ENCODE results near the gene SNX13.

SNX13 gene

DNA sequence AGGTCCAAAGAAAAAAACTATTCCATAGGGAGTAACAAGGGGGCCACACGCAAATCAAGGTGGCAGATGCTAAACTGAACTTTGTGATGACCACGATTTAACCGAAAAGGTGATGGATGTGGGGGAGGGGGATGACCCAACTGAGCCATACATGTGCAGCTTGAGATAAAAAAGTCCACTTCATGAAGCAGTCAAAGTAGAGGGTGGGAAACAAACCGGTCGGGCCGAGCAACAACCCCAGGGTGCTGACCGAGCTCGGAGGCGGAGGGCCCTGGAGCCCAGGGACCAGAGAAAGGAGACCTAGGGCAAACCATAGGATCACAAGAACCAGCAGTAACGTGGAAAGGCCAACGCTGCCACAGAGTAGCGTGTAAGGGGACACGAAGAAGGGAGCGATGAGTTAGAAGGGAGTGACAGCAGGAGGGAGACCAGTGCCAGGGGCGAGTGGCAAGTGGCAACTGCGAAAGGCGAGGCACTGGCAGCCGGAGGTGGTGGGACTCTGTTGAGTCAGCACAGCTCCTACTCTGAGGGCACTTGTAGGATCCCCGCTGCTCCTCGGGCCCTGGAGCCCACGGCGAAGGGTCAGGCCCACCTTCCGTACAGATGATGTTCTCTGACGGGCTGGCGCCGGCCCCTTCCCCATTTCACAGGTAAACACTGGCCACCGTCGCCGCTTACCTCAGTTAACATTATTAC, 540 bp downstream of the SNX13 start:
- TF ChIP-seq, protein P1, sequence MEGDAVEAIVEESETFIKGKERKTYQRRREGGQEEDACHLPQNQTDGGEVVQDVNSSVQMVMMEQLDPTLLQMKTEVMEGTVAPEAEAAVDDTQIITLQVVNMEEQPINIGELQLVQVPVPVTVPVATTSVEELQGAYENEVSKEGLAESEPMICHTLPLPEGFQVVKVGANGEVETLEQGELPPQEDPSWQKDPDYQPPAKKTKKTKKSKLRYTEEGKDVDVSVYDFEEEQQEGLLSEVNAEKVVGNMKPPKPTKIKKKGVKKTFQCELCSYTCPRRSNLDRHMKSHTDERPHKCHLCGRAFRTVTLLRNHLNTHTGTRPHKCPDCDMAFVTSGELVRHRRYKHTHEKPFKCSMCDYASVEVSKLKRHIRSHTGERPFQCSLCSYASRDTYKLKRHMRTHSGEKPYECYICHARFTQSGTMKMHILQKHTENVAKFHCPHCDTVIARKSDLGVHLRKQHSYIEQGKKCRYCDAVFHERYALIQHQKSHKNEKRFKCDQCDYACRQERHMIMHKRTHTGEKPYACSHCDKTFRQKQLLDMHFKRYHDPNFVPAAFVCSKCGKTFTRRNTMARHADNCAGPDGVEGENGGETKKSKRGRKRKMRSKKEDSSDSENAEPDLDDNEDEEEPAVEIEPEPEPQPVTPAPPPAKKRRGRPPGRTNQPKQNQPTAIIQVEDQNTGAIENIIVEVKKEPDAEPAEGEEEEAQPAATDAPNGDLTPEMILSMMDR (IDR thresholded peaks at IDR 0.05; ENCODE audit: insufficient read depth, low read length), result no peak
- no peak for TF ChIP-seq POLR2AphosphoS5 (IDR thresholded peaks at IDR 0.05; ENCODE audit: low read depth)
- TF ChIP-seq SPI1 (IDR thresholded peaks at IDR 0.05; ENCODE audit: borderline replicate concordance, low read depth), result 0 out of 2 replicates have a peak, but pooled peaks have one; percentile 3
- Histone ChIP-seq H3K27me3 (ENCODE audit: insufficient read depth, poor library complexity, severe bottlenecking) (no peaks in the 10 kb centered on the region), H3K27ac (replicated peaks) (peak overlapping the region; percentile 95), H3K4me3 (replicated peaks; ENCODE audit: insufficient read depth, low read length) (peak overlapping the region; percentile 96)
- DNase-seq (ENCODE audit: low read depth in 1 of 2, low spot score in 1 of 2), result peak in 1 of 2 experiments; percentile 32

DNA sequence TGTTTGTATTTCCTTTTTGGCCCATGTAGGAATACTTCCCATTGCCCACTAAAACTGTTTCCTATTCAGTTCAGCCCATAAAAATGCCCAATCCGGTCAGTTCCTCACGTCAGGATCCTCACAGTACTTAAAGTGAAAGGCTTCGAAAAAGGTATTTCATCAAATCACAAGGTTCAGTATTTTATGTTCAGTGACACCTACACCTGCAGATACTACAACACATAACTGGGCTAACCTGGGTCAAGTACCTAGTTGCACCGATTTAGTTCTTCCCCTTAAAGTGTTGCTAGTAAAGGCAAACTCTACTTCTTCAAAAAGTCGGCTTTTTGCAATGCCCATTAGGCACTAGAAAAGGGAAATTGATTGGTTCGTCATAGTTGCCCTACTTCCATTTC, 1.1 kb downstream of the SNX13 start:
- H3K27me3 ChIP-seq (ENCODE audit: insufficient read depth, poor library complexity, severe bottlenecking), result no peaks in the 10 kb centered on the region
- peak overlapping the region; percentile 96 for H3K4me3 ChIP-seq (replicated peaks; ENCODE audit: insufficient read depth, low read length)
- H3K27ac ChIP-seq (replicated peaks), result peak overlapping the region; percentile 95
- DNase-seq (ENCODE audit: low read depth in 1 of 2, low spot score in 1 of 2), result peak in 1 of 2 experiments; percentile 51
- TF ChIP-seq POLR2AphosphoS5 (IDR thresholded peaks at IDR 0.05; ENCODE audit: low read depth) (no peak), GABPA (IDR thresholded peaks at IDR 0.05; ENCODE audit: low read depth) (no peak), SPI1 (IDR thresholded peaks at IDR 0.05; ENCODE audit: borderline replicate concordance, low read depth) (no peak)
- TF ChIP-seq, protein P1 (IDR thresholded peaks at IDR 0.05; ENCODE audit: insufficient read depth, low read length), result no peak
- TF ChIP-seq, protein P2, sequence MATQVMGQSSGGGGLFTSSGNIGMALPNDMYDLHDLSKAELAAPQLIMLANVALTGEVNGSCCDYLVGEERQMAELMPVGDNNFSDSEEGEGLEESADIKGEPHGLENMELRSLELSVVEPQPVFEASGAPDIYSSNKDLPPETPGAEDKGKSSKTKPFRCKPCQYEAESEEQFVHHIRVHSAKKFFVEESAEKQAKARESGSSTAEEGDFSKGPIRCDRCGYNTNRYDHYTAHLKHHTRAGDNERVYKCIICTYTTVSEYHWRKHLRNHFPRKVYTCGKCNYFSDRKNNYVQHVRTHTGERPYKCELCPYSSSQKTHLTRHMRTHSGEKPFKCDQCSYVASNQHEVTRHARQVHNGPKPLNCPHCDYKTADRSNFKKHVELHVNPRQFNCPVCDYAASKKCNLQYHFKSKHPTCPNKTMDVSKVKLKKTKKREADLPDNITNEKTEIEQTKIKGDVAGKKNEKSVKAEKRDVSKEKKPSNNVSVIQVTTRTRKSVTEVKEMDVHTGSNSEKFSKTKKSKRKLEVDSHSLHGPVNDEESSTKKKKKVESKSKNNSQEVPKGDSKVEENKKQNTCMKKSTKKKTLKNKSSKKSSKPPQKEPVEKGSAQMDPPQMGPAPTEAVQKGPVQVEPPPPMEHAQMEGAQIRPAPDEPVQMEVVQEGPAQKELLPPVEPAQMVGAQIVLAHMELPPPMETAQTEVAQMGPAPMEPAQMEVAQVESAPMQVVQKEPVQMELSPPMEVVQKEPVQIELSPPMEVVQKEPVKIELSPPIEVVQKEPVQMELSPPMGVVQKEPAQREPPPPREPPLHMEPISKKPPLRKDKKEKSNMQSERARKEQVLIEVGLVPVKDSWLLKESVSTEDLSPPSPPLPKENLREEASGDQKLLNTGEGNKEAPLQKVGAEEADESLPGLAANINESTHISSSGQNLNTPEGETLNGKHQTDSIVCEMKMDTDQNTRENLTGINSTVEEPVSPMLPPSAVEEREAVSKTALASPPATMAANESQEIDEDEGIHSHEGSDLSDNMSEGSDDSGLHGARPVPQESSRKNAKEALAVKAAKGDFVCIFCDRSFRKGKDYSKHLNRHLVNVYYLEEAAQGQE (IDR thresholded peaks at IDR 0.05; ENCODE audit: insufficient replicate concordance, low read depth), result no peak

- no peak for DNase-seq (ENCODE audit: low read depth in 1 of 2, low spot score in 1 of 2)
- no peak overlapping the region for H3K4me3 ChIP-seq (replicated peaks; ENCODE audit: insufficient read depth, low read length)
- TF ChIP-seq, protein P1 (IDR thresholded peaks at IDR 0.05; ENCODE audit: insufficient read depth, low read length), result no peak
- TF ChIP-seq SPI1 (IDR thresholded peaks at IDR 0.05; ENCODE audit: borderline replicate concordance, low read depth), result no peak
- no peak for TF ChIP-seq GABPA (IDR thresholded peaks at IDR 0.05; ENCODE audit: low read depth)
- TF ChIP-seq, protein P2 (IDR thresholded peaks at IDR 0.05; ENCODE audit: insufficient replicate concordance, low read depth), result no peak
- TF ChIP-seq POLR2AphosphoS5 (IDR thresholded peaks at IDR 0.05; ENCODE audit: low read depth), result no peak
- H3K27ac ChIP-seq (replicated peaks), result no peak overlapping the region
- no peaks in the 10 kb centered on the region for H3K27me3 ChIP-seq (ENCODE audit: insufficient read depth, poor library complexity, severe bottlenecking)
Observed at GRCh38 chr7:17937506-17938120, 2.7 kb downstream of the SNX13 start.

Data from HL-60 (cell line).